Keratinocyte (primary cell): ENCODE measurements around the gene MED9.

Experiments
- CTCF ChIP-seq, 3 experiments: IDR thresholded peaks in 1 of 3; conservative IDR thresholded peaks in 1 of 3; optimal IDR thresholded peaks in 1 of 3; 2 replicates in 2 of 3; 3 replicates in 1 of 3; pipeline versions ENCODE3 to v1.5.1; 2011; ENCODE audit warnings: low read length in 3 of 3, mild to moderate bottlenecking in 3 of 3, moderate library complexity in 2 of 3, control low read depth in 1 of 3, inconsistent platforms in 1 of 3; ENCODE audit not compliant: insufficient read depth in 2 of 3; ENCODE audit errors: extremely low read depth in 1 of 3
- EZH2 ChIP-seq: IDR thresholded peaks from one replicate; pipeline ENCODE4 v1.6.1; 2012; ENCODE audit warnings: inconsistent platforms, mild to moderate bottlenecking, low read length, moderate library complexity

- TF ChIP-seq CTCF (optimal IDR thresholded peaks at IDR 0.05 in 1 of 3, IDR thresholded peaks at IDR 0.05 in 1 of 3, conservative IDR thresholded peaks at IDR 0.05 in 1 of 3; ENCODE audit: extremely low read depth in 1 of 3, insufficient read depth in 2 of 3, low read length in 3 of 3) (no peak), EZH2 (no peak)
Measured at GRCh38 chr17:17474341-17474740, 2.5 kb upstream of the MED9 start.
